Loucy (cell line): ENCODE measurements around the gene RAB27B.

ENCODE experiments used
- H2AFZ ChIP-seq: fragments of 200-600 bp; sonication (generic); 2 replicates; pipeline ENCODE4 v1.6.0; 2016; ENCODE audit warnings: antibody characterized with exemption, mild to moderate bottlenecking, low read length, moderate library complexity
- H3F3A ChIP-seq: fragments of 200-600 bp; 2 replicates; pipeline ENCODE4 v1.6.0; 2016; ENCODE audit warnings: antibody characterized with exemption, low read depth, mild to moderate bottlenecking
- H3K27me3 ChIP-seq: fragments of 200-600 bp; sonication (generic); 2 replicates; pipeline ENCODE4 v1.6.1; 2014; ENCODE audit warnings: low read length, mild to moderate bottlenecking; ENCODE audit not compliant: insufficient read depth, poor library complexity, severe bottlenecking
- H3K36me3 ChIP-seq: fragments of 200-600 bp; sonication (generic); 2 replicates; pipeline ENCODE4 v1.6.1; 2016; ENCODE audit warnings: low read length; ENCODE audit not compliant: insufficient read depth
- H3K4me1 ChIP-seq: fragments of 200-600 bp; sonication (generic); 2 replicates; pipeline ENCODE4 v1.5.1; 2014; ENCODE audit warnings: low read length, mild to moderate bottlenecking; ENCODE audit not compliant: insufficient read depth, poor library complexity, severe bottlenecking
- H3K4me2 ChIP-seq: fragments of 200-600 bp; sonication (generic); 2 replicates; pipeline ENCODE4 v1.6.0; 2014; ENCODE audit warnings: antibody characterized with exemption, low read length, low read depth, mild to moderate bottlenecking; ENCODE audit not compliant: poor library complexity, severe bottlenecking
- H3K4me3 ChIP-seq: fragments of 200-600 bp; sonication (generic); 2 replicates; pipeline ENCODE4 v1.5.1; 2014; ENCODE audit warnings: low read length, mild to moderate bottlenecking, mixed read lengths; ENCODE audit not compliant: poor library complexity, severe bottlenecking
- H3K79me2 ChIP-seq: fragments of 200-600 bp; sonication (generic); 2 replicates; pipeline ENCODE4 v1.6.1; 2014; ENCODE audit warnings: low read length; ENCODE audit not compliant: insufficient read depth
- H3K9ac ChIP-seq: fragments of 200-600 bp; sonication (generic); 2 replicates; pipeline ENCODE4 v1.6.0; 2014; ENCODE audit warnings: mild to moderate bottlenecking, low read depth, low read length, moderate library complexity; ENCODE audit not compliant: poor library complexity, severe bottlenecking
- H3K9me2 ChIP-seq: fragments of 200-600 bp; sonication (generic); replicated peaks from 2 replicates; pipeline ENCODE4 v1.6.1; 2016; ENCODE audit warnings: low read depth, low read length, mixed read lengths
- H3K9me3 ChIP-seq: fragments of 200-600 bp; sonication (generic); 2 replicates; pipeline ENCODE4 v1.6.1; 2014; ENCODE audit warnings: mild to moderate bottlenecking, antibody characterized with exemption, low read length, low read depth; ENCODE audit not compliant: insufficient read depth
- H4K20me1 ChIP-seq: fragments of 200-600 bp; sonication (generic); 2 replicates; pipeline ENCODE4 v1.6.0; 2014; ENCODE audit warnings: antibody characterized with exemption, low read length, mild to moderate bottlenecking; ENCODE audit not compliant: insufficient read depth, poor library complexity, severe bottlenecking
- CTCF ChIP-seq: fragments of 200-600 bp; sonication (generic); conservative IDR thresholded peaks from 2 replicates; pipeline ENCODE4 v1.5.1; 2014; ENCODE audit warnings: mild to moderate bottlenecking, antibody characterized with exemption, low read length
- EZH2phosphoT487 ChIP-seq: fragments of 200-600 bp; IDR thresholded peaks from 2 replicates; pipeline ENCODE4 v1.6.1; 2018; ENCODE audit warnings: antibody characterized with exemption, mild to moderate bottlenecking, moderate library complexity, borderline replicate concordance

RAB27B gene

GRCh38 chr18:54923339-54923956 is 95.2 kb downstream of the RAB27B start:
- no peak overlapping the region for H3K4me2 ChIP-seq
- H4K20me1 ChIP-seq = no peaks in the 10 kb centered on the region
- H3K9me2 ChIP-seq = no peaks in the 10 kb centered on the region
- no peaks in the 10 kb centered on the region for H3K79me2 ChIP-seq
- no peak overlapping the region for H3K4me3 ChIP-seq
- no peaks in the 10 kb centered on the region for H3K36me3 ChIP-seq
- no peaks in the 10 kb centered on the region for H3K9me3 ChIP-seq
- no peak overlapping the region for H3K9ac ChIP-seq
- no peaks in the 10 kb centered on the region for H3F3A ChIP-seq
- no peak overlapping the region for H2AFZ ChIP-seq
- peaks cover 8% of the 10 kb centered on the region for H3K4me1 ChIP-seq
- H3K27me3 ChIP-seq = no peaks in the 10 kb centered on the region
- TF ChIP-seq CTCF (no peak), EZH2phosphoT487 (no peak)

- no peak overlapping the region for H3K4me3 ChIP-seq
- no peaks in the 10 kb centered on the region for H4K20me1 ChIP-seq
- no peak overlapping the region for H3K9ac ChIP-seq
- no peaks in the 10 kb centered on the region for H3K9me2 ChIP-seq
- no peaks in the 10 kb centered on the region for H3F3A ChIP-seq
- H3K9me3 ChIP-seq = no peaks in the 10 kb centered on the region
- H3K36me3 ChIP-seq = no peaks in the 10 kb centered on the region
- no peaks in the 10 kb centered on the region for H3K27me3 ChIP-seq
- H3K4me1 ChIP-seq = peaks cover 8% of the 10 kb centered on the region
- TF ChIP-seq CTCF (no peak), EZH2phosphoT487 (no peak)
- no peak overlapping the region for H2AFZ ChIP-seq
- no peaks in the 10 kb centered on the region for H3K79me2 ChIP-seq
- H3K4me2 ChIP-seq = no peak overlapping the region
Observed at GRCh38 chr18:54924948-54925347, 96.7 kb downstream of the RAB27B start.

DNA sequence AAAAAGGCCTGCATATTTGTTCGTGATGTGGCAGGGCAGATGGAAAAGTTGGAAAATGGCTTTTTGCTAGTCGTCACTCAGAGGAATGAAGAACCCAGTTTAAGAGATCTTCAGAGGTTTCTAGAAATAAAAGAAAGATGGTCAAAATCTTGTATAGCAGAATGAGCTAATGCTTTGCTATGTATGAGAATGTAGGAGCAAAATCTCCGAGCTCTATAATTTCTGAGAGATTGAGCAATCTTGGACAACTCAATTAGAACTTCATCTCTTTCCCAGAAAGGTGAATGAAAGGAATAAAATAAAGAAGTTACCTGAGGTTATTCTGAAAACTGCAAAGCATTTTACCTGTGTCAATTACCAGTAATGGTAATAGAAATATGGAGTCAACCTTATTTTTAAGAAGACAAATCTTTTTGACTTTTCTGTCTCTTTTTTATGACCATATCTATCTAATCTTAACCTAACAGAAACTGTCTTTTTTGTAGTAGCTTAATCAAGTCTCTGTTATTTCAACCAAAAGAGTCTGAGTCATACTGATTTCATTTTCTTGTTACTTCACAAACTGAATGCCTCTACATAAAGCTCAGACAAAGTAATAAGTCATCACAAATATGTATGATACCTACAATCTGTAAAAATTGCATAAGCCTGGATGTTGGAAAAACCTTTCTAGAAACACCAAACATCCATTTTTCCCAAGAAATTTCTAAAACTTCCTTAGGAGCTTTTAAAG is 98.5 kb downstream of the RAB27B start:
- no peaks in the 10 kb centered on the region for H3F3A ChIP-seq
- H4K20me1 ChIP-seq = no peaks in the 10 kb centered on the region
- H3K36me3 ChIP-seq = no peaks in the 10 kb centered on the region
- TF ChIP-seq EZH2phosphoT487 (no peak), CTCF (no peak)
- no peaks in the 10 kb centered on the region for H3K79me2 ChIP-seq
- no peaks in the 10 kb centered on the region for H3K9me2 ChIP-seq
- no peaks in the 10 kb centered on the region for H3K9me3 ChIP-seq
- no peaks in the 10 kb centered on the region for H3K27me3 ChIP-seq
- H2AFZ ChIP-seq = no peak overlapping the region
- H3K4me1 ChIP-seq = peaks cover 8% of the 10 kb centered on the region
- no peak overlapping the region for H3K4me2 ChIP-seq
- H3K4me3 ChIP-seq = no peak overlapping the region
- H3K9ac ChIP-seq = no peak overlapping the region
